ENCODE data around the gene PMPCA.

- TF ChIP-seq CTCF (IDR thresholded peaks at IDR 0.05; ENCODE audit: low read depth, low read length) (no peak), EZH2phosphoT487 (IDR thresholded peaks at IDR 0.05; ENCODE audit: low read depth) (no peak)
Observed at GRCh38 chr9:136398286-136398685, 12.2 kb upstream of the PMPCA start.

Data from OCI-LY3 (cell line).